DOHH2 (cell line): ENCODE results near the gene SCTR.

Experiments used
- CTCF ChIP-seq: fragments of 200-600 bp; sonication (generic); IDR thresholded peaks from one replicate; pipeline ENCODE4 v1.5.1; 2014; ENCODE audit warnings: antibody characterized with exemption, mild to moderate bottlenecking, low read depth, low read length; ENCODE audit not compliant: poor library complexity, severe bottlenecking
- EZH2phosphoT487 ChIP-seq: fragments of 200-600 bp; sonication (generic); IDR thresholded peaks from 2 replicates; pipeline ENCODE4 v1.6.1; 2017; ENCODE audit warnings: borderline replicate concordance, mild to moderate bottlenecking, antibody characterized with exemption, low read length, moderate library complexity, mixed read lengths

- TF ChIP-seq CTCF, result no peak
- TF ChIP-seq EZH2phosphoT487, result no peak
Observed at GRCh38 chr2:119537792-119538191, 13.5 kb upstream of the SCTR start.
